Lower leg skin (tissue), 4 donors: ENCODE measurements around the gene SANBR. TPM values are rescaled to one million over a fixed set of nuclear protein-coding genes. Genes with fewer than 3 reads are reported as not detected.

Source experiments
- DNase-seq, 2 donors: peaks; one replicate each; pipeline ENCODE4 v3.0.0-alpha.2; 2019; ENCODE audit warnings: low spot score in 2 of 2
- H3K4me3 ChIP-seq: fragments of 200-600 bp; sonication (generic); 2 replicates; pipeline ENCODE4 v1.5.1; 2017; ENCODE audit warnings: mild to moderate bottlenecking, low read depth; ENCODE audit not compliant: poor library complexity, severe bottlenecking
- POLR2A ChIP-seq, 2 donors: fragments of 450-650 bp; IDR thresholded peaks; one replicate each; pipeline ENCODE4 v1.6.1; 2016 to 2017; ENCODE audit warnings: antibody characterized with exemption in 2 of 2, mild to moderate bottlenecking in 1 of 2, moderate library complexity in 1 of 2
- WGBS, 2 donors: methylation state at CpG; one replicate each; pipeline ENCODE4 v1.1.5; 2018; 5-methylcytosine and 5-hydroxymethylcytosine counted together
- intact Hi-C: fragments of 100-400 bp; cut with DNase I; formaldehyde crosslinking; loops from one replicate; pipeline ENCODE4 v1.15.0; 2023; ENCODE audit warnings: low total_unique reads
- total RNA-seq, 4 donors: library from RNA; depleted of rRNA; stranded (reverse); fragments of >200 nt; gene quantifications; one replicate each; pipeline ENCODE4 v1.1.0, GENCODE V29; 2016
- TF ChIP-seq, protein P1 (sequence below), 3 donors: fragments of 450-650 bp; IDR thresholded peaks; one replicate each; pipeline ENCODE4 v1.5.1; 2016; ENCODE audit warnings: antibody characterized with exemption in 3 of 3, mild to moderate bottlenecking in 3 of 3, moderate library complexity in 2 of 3

The SANBR gene
- total RNA-seq, 4 donors from 2014 or later, result 2.2 to 8.3 (median 4.4) TPM

- intact Hi-C loops, result no loop called here
- TF ChIP-seq, protein P1, sequence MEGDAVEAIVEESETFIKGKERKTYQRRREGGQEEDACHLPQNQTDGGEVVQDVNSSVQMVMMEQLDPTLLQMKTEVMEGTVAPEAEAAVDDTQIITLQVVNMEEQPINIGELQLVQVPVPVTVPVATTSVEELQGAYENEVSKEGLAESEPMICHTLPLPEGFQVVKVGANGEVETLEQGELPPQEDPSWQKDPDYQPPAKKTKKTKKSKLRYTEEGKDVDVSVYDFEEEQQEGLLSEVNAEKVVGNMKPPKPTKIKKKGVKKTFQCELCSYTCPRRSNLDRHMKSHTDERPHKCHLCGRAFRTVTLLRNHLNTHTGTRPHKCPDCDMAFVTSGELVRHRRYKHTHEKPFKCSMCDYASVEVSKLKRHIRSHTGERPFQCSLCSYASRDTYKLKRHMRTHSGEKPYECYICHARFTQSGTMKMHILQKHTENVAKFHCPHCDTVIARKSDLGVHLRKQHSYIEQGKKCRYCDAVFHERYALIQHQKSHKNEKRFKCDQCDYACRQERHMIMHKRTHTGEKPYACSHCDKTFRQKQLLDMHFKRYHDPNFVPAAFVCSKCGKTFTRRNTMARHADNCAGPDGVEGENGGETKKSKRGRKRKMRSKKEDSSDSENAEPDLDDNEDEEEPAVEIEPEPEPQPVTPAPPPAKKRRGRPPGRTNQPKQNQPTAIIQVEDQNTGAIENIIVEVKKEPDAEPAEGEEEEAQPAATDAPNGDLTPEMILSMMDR (IDR thresholded peaks at IDR 0.05), result no peak
- TF ChIP-seq POLR2A (IDR thresholded peaks at IDR 0.05), result no peak
- no peak for DNase-seq
- H3K4me3 ChIP-seq, result no peak overlapping the region
- 76 to 77% methylated on average over 3 of the region's 3 CpGs for WGBS, 2 donors
Measured at GRCh38 chr2:61042807-61043206, 22.9 kb upstream of the SANBR start.

DNA sequence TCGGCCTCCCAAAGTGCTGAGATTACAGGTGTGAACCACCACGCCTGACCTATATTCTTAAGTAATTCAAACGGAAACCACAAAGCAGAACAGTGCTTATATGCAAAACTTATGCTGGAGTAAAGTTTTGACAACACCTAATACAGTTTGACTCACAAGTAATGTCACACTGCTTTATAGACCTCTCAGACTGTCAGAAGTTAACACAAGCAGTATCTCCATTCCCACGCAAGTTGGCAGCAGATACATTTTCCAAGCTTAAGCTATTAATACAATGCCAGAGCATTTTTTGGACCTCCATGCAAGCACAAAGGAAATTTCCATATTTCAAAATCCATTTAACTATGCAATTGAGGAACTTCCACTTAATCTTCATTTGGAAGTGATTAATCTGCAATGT lies 21.0 kb upstream of the SANBR start:
- 66 to 71% methylated on average over 4 of the region's 4 CpGs for WGBS, 2 donors
- H3K4me3 ChIP-seq, result no peak overlapping the region
- intact Hi-C loops, result no loop called here
- no peak for TF ChIP-seq POLR2A (IDR thresholded peaks at IDR 0.05)
- DNase-seq, result no peak

DNA sequence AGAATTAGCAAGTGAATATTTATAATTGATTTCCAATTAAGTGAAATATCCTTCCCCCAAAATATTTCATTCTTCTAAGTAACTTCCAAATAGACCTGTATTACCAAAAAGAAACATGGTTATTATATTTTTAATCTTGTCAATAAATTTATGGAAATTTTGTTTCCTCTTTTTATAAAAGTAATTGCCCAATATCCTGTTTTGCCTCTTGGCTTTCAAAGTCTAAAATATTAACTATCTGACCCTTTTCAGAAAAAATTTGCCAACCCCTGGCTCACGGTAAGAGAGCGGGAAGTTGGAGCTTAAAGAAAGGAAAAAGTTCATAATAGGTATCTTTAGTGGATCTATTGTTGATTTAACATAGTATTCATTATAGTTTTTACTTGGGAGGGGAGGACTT lies 20.4 kb upstream of the SANBR start:
- no peak for DNase-seq
- H3K4me3 ChIP-seq, result no peak overlapping the region
- TF ChIP-seq, protein P1 (IDR thresholded peaks at IDR 0.05), result no peak
- no peak for TF ChIP-seq POLR2A (IDR thresholded peaks at IDR 0.05)
- intact Hi-C loops, result no loop called here
- WGBS, 2 donors, result 70 to 76% methylated on average over 2 of the region's 2 CpGs

GRCh38 chr2:61045999-61046398 lies 19.7 kb upstream of the SANBR start:
- intact Hi-C loops, result no loop called here
- no peak for DNase-seq
- 59 to 60% methylated on average over 4 of the region's 4 CpGs for WGBS, 2 donors
- TF ChIP-seq, protein P1 (IDR thresholded peaks at IDR 0.05), result no peak
- TF ChIP-seq POLR2A (IDR thresholded peaks at IDR 0.05), result no peak
- H3K4me3 ChIP-seq, result no peak overlapping the region

GRCh38 chr2:61055557-61055956 lies 10.1 kb upstream of the SANBR start:
- WGBS, 2 donors, result 53 to 69% methylated on average over 2 of the region's 2 CpGs
- TF ChIP-seq, protein P1 (IDR thresholded peaks at IDR 0.05), result no peak
- no peak for TF ChIP-seq POLR2A (IDR thresholded peaks at IDR 0.05)
- H3K4me3 ChIP-seq, result no peak overlapping the region
- DNase-seq, result no peak
- intact Hi-C loops, result no loop called here

GRCh38 chr2:61057562-61057961 lies 8.1 kb upstream of the SANBR start:
- DNase-seq, result no peak
- H3K4me3 ChIP-seq, result no peak overlapping the region
- TF ChIP-seq, protein P1 (IDR thresholded peaks at IDR 0.05), result no peak
- TF ChIP-seq POLR2A (IDR thresholded peaks at IDR 0.05), result no peak
- intact Hi-C loops, result no loop called here
